Middle frontal gyrus (tissue), 1 donor: ENCODE data around the gene FANCE.
A peak's percentile ranks its signal among the peaks of the same experiment; 100 is the strongest.

Experiments
- DNase-seq: peaks from one replicate; pipeline ENCODE4 v3.0.0-alpha.2; 2015; ENCODE audit warnings: low spot score; ENCODE audit errors: extremely low spot score

The FANCE gene, protein sequence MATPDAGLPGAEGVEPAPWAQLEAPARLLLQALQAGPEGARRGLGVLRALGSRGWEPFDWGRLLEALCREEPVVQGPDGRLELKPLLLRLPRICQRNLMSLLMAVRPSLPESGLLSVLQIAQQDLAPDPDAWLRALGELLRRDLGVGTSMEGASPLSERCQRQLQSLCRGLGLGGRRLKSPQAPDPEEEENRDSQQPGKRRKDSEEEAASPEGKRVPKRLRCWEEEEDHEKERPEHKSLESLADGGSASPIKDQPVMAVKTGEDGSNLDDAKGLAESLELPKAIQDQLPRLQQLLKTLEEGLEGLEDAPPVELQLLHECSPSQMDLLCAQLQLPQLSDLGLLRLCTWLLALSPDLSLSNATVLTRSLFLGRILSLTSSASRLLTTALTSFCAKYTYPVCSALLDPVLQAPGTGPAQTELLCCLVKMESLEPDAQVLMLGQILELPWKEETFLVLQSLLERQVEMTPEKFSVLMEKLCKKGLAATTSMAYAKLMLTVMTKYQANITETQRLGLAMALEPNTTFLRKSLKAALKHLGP

DNA sequence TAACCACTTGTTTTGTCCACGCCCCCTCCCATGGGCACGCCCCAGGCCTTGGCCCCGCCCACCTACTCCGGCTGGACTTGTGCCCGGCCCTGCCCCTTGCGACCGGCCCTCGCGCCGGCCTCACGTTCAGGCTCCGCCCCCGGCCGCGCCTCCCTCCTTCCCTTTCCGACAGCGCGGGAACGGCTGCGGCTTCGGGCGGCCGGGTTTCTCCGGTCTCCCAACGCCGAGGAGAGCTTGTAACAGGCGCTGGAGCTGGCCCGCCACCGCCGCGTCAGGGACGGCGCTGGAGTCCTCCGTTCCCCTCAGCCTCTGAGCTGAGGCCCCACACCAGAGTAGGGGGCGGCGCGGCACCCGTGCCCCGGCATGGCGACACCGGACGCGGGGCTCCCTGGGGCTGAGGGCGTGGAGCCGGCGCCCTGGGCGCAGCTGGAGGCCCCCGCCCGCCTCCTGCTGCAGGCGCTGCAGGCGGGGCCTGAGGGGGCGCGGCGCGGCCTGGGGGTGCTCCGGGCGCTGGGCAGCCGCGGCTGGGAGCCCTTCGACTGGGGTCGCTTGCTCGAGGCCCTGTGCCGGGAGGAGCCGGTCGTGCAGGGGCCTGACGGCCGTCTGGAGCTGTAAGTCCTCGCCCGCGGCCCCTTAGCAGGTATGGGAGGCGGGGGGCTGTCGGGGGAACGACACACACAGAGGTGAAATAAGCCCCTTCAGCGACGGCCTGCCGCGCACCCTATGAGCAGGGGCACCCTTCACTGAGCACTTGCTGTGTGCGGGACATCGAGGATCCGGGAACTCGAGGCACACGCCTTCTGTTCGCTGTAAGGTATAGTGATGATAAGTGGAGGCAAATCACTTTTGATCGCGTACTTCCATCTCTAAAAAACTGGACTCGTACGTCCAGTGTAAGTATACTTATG lies at the start of gene FANCE:
TSS of gene FANCE (plus strand) at position 156 of the 908 bp plus-strand sequence. CDS start at position 364, 208 bp downstream.
- DNase-seq, result peak; percentile 75

DNA sequence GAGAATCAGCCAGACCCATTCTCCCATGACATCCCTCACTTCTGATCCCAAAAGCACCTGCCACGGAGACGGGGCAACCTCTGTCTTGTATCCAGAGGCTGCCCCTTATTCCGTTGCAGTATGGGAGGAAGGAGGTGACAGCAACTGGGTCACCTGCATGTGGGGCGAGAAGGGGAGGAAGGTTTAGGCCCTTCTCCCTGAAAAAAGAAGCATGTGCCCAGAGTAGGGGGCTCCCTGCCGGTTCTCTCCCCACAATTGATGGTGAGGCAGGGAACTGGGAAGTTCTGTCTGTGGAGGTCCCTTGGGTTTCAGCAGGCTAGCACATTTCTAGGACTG lies 49.3 kb upstream of the FANCE start:
- no peak for DNase-seq

DNA sequence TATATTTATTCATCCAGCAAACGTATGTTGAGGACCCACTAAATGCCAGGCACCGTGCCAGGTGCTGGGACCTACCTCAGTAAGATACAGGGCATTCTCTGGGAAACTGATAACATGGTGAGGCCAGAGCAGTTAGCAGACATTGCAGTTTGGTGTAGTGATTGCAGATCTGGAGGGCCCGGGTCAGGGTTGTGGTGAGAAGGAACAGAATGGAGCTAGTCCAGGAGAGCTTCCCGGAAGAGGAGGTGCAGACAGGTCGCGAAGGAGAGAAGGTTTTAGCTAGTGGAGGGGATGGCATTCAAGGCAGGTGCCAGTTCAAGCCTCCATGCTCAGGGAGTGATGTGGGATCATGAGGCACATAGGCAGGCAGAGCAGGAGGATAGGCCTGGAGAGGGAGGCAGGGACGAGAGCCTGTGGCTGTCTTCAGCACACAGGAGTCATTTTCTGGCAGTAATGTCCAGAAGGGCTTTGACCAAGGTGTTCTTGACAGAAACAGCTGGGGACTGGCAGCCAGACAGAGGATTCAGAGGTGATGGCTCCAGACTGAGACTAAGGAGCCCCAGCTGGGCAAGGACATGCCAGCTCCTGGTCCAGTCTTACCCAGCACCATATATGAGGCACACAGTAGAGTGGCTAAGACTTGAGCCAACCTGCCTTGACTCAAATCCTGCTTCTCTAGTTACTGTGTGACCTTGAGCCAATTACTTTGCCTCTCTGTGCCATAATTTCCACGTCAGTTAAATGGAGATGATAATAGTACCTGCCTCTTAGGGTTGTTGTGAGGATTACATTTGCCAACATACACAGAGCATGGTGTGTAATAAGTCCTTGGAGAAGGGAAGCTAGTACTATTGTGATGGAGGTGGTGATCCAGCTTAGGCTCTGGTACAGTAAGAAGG lies 48.3 kb upstream of the FANCE start:
- DNase-seq, result no peak

DNA sequence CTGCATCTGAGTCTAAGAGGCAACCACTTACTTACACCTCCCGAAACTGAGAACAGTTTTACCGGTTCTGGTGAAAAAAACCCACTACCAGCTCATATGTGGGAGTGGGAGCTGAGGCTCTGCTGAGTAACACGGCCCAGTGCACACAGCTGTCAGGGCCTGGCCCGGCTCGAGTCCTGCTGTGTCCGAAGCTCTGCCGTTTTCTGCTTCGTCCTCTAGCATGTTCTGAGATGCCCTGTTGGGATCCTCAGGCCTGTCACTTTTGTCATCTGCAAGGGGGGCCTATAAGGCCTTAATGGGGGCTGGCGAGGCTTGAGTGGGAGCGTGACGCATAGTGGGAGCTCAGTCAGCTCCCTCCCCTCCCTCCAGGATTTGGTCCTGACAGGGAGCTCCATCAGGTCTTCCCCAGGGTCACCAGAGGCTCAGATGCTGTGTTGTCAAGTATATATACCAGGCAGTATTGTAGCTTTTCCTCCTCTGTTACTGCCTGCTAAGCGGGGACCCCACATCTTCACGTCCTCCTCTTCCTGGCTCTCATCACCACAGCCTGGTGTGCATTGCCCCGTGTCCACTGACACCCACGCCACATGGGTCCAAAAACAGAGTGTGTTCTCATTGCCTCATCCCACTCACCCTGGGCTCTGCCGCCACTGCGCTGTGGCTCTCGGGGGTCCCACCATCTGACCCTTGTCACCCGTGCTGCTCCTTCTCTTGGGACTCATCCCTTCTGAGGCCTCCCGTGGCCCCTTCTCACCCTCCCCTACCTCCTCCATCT lies 45.2 kb upstream of the FANCE start:
- no peak for DNase-seq

DNA sequence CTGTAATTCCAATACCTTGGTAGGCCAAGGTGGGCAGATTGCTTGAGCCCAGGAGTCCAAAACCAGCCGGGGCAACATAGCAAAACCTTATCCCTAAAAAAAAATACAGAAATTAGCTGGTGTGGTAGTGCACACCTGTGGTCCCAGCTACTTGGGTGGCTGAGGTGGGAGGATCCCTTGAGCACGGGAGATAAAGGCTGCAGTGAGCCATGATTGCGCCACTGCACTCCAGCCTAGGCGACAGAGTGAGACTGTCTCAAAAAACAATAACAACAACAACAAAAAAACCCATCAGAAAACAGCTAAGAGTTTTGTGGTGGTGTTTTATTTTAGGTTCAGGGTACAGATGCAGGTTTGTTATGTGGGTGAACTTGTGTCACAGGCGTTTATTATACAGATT lies 42.9 kb upstream of the FANCE start:
- no peak for DNase-seq

DNA sequence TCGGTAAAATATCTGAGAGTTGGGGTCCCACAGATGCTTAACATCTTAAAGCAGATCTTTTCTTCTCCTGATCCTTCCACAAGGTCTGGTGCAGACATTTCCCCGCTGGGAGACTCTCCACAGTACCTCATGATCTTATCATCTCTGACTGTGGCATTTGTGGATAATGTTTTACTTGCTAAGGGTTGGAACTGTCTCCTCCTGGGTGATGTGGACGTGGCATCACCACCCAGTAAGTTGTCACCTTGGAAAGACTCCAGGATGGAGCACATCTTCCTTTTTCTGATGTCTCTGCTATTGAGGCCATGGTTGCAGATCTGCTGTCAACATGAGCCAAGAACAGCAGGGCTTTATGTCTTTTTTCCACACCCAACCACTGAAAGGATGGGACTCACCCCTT lies 42.0 kb upstream of the FANCE start:
- no peak for DNase-seq

DNA sequence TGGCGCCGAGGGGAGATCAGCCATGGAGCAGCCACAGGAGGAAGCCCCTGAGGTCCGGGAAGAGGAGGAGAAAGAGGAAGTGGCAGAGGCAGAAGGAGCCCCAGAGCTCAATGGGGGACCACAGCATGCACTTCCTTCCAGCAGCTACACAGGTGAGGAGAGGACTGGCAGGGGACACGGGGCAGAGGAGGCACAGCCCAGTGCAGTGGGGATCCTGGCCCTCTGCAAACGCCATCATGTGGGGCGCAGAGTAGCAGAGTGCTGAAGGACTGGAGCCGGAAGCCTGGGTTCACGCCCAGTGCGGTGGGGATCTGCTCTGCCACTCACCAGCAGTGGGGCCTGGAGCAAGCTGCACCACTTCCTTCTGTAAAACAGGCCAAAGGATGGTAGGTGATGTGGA lies 41.1 kb upstream of the FANCE start:
- no peak for DNase-seq

DNA sequence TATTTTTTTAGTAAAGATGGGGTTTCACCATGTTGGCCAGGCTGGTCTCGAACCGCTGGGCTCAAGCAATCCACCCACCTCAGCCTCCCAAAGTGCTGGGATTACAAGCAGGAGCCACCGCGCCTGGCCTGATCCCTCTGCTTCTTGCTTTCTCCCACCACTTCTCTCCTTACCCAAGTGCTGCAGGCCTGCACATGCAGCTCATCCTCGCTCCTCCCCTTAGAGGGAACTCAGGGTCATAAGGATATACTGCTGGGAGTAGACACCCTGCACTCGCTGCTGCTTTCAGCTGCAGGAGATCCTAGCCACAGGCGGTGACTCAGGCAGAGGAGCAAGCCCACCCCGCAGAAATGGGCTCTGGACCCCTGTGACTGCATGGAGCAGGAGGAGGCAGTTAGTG lies 40.0 kb upstream of the FANCE start:
- no peak for DNase-seq

DNA sequence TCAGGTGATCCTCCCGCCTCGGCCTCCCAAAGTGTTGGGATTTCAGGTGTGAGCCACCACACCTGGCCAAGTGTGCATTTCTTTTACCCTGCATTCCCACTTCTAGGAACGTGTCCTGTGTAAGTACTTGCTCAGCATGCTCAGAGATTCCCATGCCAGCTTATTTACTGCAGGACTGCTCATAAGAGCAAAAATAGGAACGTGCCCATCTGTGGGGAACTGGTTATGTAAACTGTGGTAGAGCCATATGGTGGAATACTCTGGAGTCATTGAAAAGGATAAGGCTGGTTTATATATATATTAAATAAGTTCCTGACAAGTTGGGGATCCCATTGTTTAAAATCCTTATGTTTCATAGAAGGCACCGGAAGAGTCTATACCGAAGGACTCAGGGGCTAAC lies 38.2 kb upstream of the FANCE start:
- DNase-seq, result no peak

DNA sequence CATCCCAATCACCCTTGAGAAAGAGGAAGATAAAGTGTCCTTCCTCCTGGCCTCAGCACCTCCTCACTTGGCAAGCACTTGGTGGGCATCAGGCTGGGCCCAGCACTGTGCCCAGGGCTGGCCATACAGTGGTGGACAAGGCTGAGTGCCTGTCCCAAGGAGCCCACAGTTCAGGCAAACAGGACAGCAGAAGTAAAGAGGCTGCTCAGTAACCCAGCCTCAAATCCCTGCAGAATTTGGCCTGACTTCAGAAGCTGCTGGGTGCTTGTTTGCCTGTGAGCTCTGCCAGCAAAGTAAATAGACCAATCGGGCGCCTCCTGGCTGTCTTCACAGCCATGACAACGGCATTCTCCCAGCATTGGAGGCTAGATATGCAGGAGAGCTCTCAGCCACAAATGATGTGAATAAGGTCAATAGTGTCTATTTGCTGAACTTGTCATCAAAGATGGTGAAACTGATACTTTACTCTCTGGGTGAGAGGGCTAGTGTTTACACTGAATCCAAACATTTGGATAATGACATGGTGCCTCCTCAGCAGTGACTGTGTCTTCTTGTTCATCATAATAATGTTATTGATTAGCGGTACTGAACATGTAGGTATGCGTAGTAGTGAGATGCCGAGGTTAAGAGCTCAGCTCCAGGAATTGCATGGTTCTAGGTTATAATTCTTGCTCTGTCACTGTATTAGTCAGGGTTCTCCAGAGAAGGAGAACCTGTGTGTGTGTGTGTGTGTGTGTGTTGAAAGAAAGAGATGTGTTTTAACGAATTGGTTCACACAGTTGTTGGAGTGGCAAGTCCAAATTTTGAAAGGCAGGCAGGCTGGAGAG lies 36.9 kb upstream of the FANCE start:
- peak; percentile 89 for DNase-seq

DNA sequence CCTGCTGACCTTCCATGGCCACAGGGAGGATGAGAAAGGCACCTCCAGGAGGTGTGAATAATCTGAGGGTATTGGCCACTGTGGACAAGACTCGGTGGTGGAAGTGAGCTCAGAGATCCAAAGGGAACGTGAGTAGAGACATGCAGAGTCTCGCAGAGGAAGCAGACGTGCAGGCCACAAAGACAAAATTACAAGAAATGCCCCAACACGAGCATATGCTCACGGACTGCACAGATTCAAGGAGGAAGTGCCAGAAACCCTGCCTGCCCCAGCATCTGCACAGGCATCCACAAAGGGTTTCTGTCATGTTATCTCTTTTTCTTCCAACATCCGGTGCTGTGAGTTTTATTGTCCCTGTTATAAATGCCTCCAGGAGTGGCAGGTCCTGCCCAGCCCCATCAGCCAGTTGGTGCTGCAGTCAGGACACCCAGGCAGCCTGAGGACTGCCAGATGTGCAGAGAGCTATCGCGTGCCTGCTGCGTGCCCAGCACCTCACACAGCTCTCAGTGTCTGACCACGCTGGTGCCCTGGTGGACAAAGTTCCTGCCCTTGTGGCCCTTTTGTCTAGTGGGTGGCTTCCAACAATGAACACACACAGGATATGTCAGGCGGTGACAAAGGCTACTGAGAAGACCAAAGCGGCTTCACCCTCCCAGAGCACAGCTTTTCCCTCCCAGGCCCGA lies 34.0 kb upstream of the FANCE start:
- no peak for DNase-seq

DNA sequence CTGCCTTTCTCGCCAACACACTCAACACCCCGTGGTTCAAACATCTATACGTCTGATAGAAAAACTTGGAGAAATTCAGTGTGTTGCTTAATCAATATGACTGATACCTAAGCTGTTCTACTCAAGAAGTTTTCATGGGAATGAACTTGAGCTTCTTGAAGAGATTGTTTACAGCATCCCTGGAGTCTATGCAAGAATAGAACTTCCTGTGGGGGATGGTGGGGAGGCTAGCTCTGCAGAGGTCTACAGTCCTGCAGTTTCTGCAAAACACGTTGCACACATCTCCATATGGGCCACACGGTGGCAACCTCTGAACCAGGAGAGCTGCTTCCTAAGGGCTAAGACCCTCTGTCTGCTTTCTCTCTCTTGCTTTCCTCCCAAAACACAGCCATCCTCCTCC lies 32.7 kb upstream of the FANCE start:
- no peak for DNase-seq

DNA sequence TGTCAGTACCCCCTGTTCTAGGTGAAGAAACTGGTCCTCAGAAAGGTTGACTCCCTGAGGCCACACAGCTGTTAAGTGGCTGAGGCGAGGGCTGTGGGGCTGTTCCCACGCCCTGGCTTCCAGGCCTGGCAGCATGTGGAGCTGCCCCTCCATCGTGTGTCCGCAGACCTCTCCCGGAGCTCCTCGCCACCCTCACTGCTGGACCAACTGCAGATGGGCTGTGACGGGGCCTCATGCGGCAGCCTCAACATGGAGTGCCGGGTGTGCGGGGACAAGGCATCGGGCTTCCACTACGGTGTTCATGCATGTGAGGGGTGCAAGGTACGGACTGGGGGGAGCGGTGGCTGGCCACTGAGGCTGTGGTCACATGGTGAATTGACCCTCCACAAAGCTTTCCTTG lies 32.2 kb upstream of the FANCE start:
- no peak for DNase-seq

DNA sequence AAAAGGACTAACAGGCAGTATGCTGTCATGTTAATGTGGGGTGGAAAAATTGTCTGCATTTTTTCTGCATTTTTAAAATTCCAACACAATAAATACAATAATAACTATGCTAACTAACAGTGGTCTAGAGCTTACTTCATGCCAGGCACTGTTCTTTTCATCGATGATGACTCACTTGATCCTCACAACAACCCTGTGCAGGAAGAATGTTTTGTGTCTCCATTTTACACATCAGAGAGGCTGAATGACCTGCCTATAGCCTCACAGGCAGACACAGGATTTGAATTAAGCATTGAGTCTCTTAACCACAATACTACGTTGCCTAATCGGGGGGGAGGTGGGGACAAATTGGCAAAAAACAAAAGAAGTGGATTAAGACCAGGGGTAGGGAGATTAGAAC lies 26.9 kb upstream of the FANCE start:
- no peak for DNase-seq

DNA sequence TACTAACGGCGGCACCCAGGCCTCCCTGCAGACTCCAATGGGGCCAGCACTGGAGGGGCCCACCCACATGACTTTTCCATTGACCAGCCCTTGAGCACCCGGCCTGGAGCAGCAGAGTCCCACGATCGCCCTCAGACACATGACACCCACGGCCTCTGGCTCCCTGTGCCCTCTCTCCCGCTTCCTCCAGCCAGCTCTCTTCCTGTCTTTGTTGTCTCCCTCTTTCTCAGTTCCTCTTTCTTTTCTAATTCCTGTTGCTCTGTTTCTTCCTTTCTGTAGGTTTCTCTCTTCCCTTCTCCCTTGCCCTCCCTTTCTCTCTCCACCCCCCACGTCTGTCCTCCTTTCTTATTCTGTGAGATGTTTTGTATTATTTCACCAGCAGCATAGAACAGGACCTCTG lies 26.1 kb upstream of the FANCE start:
- DNase-seq, result no peak

DNA sequence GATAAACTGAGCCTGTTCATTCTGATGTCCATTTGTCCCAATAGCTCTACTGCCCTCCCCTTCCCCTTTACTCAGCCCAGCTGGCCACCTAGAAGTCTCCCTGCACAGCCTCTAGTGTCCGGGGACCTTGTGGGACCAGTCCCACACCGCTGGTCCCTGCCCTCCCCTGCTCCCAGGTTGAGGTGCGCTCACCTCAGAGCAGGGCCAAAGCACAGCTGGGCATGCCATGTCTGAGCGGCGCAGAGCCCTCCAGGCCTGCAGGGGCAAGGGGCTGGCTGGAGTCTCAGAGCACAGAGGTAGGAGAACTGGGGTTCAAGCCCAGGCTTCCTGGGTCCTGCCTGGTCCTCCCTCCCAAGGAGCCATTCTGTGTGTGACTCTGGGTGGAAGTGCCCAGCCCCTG lies 24.7 kb upstream of the FANCE start:
- DNase-seq, result no peak

DNA sequence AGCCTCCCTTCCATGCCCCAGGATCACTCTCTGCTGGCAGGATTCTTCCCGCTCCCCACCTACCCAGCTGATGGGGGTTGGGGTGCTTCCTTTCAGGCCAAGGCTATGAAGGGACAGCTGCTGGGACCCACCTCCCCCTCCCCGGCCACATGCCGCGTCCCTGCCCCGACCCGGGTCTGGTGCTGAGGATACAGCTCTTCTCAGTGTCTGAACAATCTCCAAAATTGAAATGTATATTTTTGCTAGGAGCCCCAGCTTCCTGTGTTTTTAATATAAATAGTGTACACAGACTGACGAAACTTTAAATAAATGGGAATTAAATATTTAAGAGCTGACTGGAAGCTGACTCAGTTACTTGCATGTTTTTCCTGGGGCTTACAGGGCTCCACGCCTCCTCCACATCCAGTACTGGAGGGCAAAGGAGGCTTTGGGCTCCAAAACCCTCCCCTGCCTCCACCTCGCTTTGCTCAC lies 24.3 kb upstream of the FANCE start:
- no peak for DNase-seq

DNA sequence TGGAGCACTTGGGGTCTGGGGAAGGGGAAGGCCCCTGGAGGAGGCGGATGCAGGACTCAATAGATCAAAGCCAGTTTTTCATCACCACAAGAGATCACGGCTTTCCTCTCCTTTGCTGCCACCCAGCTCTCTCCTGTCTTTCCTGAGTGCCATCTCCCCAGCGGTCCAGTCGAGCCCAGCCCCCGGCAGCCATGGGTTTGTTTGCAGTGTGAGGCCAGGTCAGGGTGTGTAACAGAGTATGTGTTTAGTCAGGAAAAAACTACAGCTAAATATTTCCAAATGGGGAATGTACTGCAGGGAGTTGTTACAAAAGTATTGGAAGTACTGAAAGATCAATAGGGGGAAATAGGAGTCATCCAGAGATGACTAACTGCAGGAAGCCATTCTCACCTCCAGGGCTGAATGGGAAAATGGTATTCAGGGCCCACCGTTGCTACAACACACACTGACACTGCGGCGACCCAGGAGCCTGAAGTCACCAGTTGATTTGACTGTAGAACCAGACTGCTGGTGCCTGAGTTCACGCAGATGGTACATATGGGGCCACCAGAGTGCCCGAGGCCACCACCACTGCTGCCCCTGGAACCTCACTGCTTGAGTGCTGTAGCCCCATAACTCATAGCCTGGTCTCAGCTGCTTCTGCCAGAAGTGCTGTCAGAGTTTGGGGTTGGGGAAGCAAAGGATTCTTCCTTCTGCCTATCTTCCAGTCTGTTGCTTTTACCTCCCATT lies 23.6 kb upstream of the FANCE start:
- no peak for DNase-seq
